Measurements from ENCODE around the gene SEZ6L.

The SEZ6L gene

GRCh38 chr22:26428515-26429457 lies 259.5 kb downstream of the SEZ6L start, which contains the start of gene ASPHD2:
Gene ASPHD2, plus strand, starts transcription at chr22:26429260. Its CDS starts 4,356 bp downstream, at chr22:26433616.
- peak; percentile 23 for DNase-seq (ENCODE audit: low read depth)

GRCh38 chr22:26429458-26430286 lies 260.4 kb downstream of the SEZ6L start:
- no peak for DNase-seq (ENCODE audit: low read depth)

- DNase-seq (ENCODE audit: low read depth) = no peak
Observed at GRCh38 chr22:26430600-26430999, 261.3 kb downstream of the SEZ6L start.

GRCh38 chr22:26431261-26431995 lies 262.2 kb downstream of the SEZ6L start:
- DNase-seq (ENCODE audit: low read depth) = no peak

GRCh38 chr22:26432619-26433311 lies 263.5 kb downstream of the SEZ6L start:
- no peak for DNase-seq (ENCODE audit: low read depth)
